Adrenal gland (tissue), 5 donors: ENCODE measurements around the gene STK17B.

Experiments
- POLR2A ChIP-seq, 2 donors: fragments of 450-650 bp; IDR thresholded peaks; one replicate each; pipeline ENCODE4 v1.6.1; 2017; ENCODE audit warnings: antibody characterized with exemption in 2 of 2, mild to moderate bottlenecking in 2 of 2, moderate library complexity in 1 of 2
- TF ChIP-seq, protein P1 (sequence below), 6 experiments: fragments of 450-650 bp in 4 of 6; fragments of 200-600 bp in 2 of 6; sonication (generic) in 1 of 6; IDR thresholded peaks; 1 replicate in 5 of 6; 2 replicates in 1 of 6; pipeline versions ENCODE4 v1.5.1 to v1.8.0; 2016 to 2021; ENCODE audit warnings: antibody characterized with exemption in 6 of 6, mild to moderate bottlenecking in 2 of 6, moderate library complexity in 1 of 6
- donor health status: DM: no; HTN: no; CAD: no.

DNA sequence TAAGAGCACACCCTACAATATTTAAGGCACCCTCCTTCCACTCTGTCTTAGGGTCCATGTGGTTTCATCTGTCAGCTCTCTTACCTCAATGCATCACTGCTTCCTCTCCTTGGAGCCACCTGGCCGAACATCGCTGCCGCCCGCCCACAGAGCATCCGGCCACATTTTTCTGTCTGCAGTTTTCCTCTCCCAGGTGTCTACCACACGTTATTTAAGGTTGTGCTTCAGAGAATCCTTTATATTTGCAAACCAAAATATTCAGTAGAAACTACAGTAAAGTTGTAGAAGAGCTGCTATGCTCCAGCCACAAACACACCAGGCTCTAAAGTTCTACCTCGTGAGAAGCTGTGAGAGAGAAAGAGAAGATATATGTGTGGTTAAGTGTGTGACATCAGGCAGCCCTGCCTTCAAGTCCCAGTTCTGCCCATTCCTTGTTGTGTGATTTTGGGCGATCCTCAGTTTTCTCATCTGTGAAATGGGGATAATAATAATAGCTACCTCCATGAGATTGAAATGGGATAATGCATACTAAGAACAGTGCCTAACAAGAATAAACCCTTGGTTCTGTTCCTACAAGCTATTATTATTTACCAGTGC, 4.9 kb upstream of the STK17B start:
- TF ChIP-seq, protein P1, sequence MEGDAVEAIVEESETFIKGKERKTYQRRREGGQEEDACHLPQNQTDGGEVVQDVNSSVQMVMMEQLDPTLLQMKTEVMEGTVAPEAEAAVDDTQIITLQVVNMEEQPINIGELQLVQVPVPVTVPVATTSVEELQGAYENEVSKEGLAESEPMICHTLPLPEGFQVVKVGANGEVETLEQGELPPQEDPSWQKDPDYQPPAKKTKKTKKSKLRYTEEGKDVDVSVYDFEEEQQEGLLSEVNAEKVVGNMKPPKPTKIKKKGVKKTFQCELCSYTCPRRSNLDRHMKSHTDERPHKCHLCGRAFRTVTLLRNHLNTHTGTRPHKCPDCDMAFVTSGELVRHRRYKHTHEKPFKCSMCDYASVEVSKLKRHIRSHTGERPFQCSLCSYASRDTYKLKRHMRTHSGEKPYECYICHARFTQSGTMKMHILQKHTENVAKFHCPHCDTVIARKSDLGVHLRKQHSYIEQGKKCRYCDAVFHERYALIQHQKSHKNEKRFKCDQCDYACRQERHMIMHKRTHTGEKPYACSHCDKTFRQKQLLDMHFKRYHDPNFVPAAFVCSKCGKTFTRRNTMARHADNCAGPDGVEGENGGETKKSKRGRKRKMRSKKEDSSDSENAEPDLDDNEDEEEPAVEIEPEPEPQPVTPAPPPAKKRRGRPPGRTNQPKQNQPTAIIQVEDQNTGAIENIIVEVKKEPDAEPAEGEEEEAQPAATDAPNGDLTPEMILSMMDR (IDR thresholded peaks at IDR 0.05), result no peak
- TF ChIP-seq POLR2A (IDR thresholded peaks at IDR 0.05), result no peak
